ENCODE results near the gene THSD7A.

- TF ChIP-seq POLR2AphosphoS5 (IDR thresholded peaks at IDR 0.05; ENCODE audit: borderline replicate concordance, low read depth, low read length) (no peak), FOXP2 (optimal IDR thresholded peaks at IDR 0.05; ENCODE audit: control extremely low read depth, extremely low read length, insufficient read depth) (no peak), EZH2 (IDR thresholded peaks at IDR 0.05) (no peak)
Observed at GRCh38 chr7:11767148-11767547, 64.8 kb downstream of the THSD7A start.

All from SK-N-MC (cell line).